Liver (tissue), 3 donors: ENCODE data around the gene ALG9.

Source experiments
- CTCF ChIP-seq: fragments of 150-350 bp; IDR thresholded peaks from 2 replicates; pipeline ENCODE4 v1.5.1; 2017; ENCODE audit warnings: improper control_type of control experiment, low read depth, low read length; ENCODE audit not compliant: missing input control
- EGR1 ChIP-seq, 2 donors: IDR thresholded peaks; 2 replicates each; pipeline ENCODE4 v1.6.1; 2016 to 2018; ENCODE audit warnings: antibody characterized with exemption in 2 of 2, low read depth in 2 of 2
- JUND ChIP-seq, 2 donors: IDR thresholded peaks; 2 replicates each; pipeline ENCODE4 v1.6.1; 2016; ENCODE audit warnings: antibody characterized with exemption in 2 of 2
- RAD21 ChIP-seq, 2 donors: IDR thresholded peaks; 2 replicates each; pipeline ENCODE4 v1.6.1; 2016; ENCODE audit warnings: antibody characterized with exemption in 2 of 2, mild to moderate bottlenecking in 2 of 2
- REST ChIP-seq: IDR thresholded peaks from 2 replicates; pipeline ENCODE4 v1.6.1; 2016; ENCODE audit warnings: antibody characterized with exemption, mild to moderate bottlenecking
- RXRA ChIP-seq, 2 donors: IDR thresholded peaks; 2 replicates each; pipeline ENCODE4 v1.6.1; 2017 to 2018; ENCODE audit warnings: antibody characterized with exemption in 2 of 2, mild to moderate bottlenecking in 1 of 2
- SP1 ChIP-seq: IDR thresholded peaks from 2 replicates; pipeline ENCODE4 v1.6.1; 2018; ENCODE audit warnings: antibody characterized with exemption, mild to moderate bottlenecking
- TAF1 ChIP-seq: conservative IDR thresholded peaks from 2 replicates; pipeline ENCODE4 v1.6.1; 2016; ENCODE audit warnings: antibody characterized with exemption, mild to moderate bottlenecking
- donor health status: healthy.
- donor health status: healthy.

- TF ChIP-seq TAF1 (no peak), CTCF (no peak), SP1 (no peak), JUND (IDR thresholded peaks at IDR 0.05) (no peak), REST (no peak), EGR1 (IDR thresholded peaks at IDR 0.05; ENCODE audit: low read depth in 2 of 2) (no peak), RXRA (IDR thresholded peaks at IDR 0.05) (no peak), RAD21 (IDR thresholded peaks at IDR 0.05) (no peak)
Observed at GRCh38 chr11:111909378-111909777, 38.0 kb upstream of the ALG9 start.
